ENCODE measurements around the gene EPN1. TPM values are rescaled to one million over a fixed set of nuclear protein-coding genes. Genes with fewer than 3 reads are reported as not detected.

The EPN1 gene
- polyA plus RNA-seq, 1 of the 3 experiments (the other 2 are of a cell fraction): 134 TPM

DNA sequence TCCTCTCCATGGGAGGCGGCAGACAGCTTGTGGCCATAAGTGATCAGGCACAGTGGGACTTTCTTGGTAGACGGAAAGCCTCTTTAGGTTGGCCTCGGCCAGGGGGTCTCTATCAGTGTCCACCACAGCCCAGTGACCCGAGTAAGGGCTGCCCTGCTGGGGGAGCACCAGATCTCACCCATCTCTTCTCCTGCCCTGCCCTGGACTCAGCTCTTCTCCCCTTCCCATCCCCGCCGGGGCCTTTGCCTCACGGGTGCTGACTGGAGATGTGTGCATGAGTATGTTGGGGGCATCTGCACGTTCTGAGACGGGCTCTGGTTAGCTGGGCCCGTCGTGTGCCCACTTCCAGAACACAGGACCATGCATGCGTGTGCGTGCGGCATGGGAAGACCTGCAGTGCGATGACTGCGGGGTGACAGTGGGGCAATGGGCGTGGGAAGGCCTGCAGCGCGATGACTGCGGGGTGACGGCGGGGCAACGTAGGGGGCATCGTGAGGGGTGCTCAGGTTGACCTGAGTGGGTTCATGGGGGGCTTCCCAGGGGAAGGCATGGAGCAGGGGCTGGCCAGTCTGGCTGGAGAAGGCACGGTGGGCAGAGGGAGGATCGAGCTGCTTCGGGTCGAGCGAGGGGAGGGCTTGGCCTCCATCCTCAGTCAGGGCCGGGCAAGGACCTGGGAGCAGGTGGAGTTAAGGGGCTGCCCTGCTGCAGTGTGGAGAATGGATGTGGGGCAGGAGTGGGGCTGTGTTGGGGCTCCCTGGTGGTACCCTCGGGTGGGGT, 15.9 kb downstream of the EPN1 start (continued):
- TF ChIP-seq, protein P1, sequence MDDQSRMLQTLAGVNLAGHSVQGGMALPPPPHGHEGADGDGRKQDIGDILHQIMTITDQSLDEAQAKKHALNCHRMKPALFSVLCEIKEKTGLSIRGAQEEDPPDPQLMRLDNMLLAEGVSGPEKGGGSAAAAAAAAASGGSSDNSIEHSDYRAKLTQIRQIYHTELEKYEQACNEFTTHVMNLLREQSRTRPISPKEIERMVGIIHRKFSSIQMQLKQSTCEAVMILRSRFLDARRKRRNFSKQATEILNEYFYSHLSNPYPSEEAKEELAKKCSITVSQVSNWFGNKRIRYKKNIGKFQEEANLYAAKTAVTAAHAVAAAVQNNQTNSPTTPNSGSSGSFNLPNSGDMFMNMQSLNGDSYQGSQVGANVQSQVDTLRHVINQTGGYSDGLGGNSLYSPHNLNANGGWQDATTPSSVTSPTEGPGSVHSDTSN (IDR thresholded peaks at IDR 0.05): no peak
- no peak for TF ChIP-seq CHD2 (IDR thresholded peaks at IDR 0.05; ENCODE audit: low read length, partially characterized antibody)

DNA sequence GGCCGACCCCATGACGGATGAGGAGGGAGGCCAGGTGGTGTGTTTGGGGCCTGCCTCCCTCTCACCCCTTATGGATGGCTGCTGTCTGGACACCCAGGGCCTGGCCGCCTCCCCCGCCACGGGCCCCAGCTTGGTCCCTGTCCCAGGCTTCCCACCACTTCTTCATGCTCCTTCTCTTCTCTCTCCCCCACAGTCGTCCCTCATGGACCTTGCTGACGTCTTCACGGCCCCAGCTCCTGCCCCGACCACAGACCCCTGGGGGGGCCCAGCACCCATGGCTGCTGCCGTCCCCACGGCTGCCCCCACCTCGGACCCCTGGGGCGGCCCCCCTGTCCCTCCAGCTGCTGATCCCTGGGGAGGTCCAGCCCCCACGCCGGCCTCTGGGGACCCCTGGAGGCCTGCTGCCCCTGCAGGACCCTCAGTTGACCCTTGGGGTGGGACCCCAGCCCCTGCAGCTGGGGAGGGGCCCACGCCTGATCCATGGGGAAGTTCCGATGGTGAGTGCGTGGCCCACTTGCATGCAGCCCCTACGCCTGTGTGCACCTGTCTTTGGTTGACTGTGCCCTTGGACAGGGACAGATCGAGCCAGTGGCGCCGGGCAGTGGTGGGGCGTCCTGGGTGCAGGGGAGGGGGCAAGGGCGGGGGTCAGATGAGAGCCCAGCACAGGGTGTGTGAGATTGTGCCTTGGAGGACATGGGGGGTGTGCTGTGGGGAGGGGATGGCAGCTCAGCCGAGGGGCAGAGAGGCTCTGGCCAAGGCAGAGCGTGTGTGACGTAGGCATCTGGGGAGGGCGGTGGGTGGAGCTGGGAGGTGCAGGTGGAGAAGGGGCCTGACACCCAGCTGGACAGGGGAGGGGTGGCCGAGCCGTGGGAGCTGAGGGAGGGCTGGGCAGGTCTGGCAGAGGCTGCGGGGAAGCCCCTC, 16.8 kb downstream of the EPN1 start:
- H3K36me3 ChIP-seq (replicated peaks in 1 of 2; ENCODE audit: control insufficient read depth in 1 of 2, insufficient read depth in 2 of 2, low read length in 1 of 2): peaks cover 0 to 69% of the 10 kb centered on the region in 2 experiments
- POLR2A ChIA-PET: no interaction called here
- peaks cover 5% of the 10 kb centered on the region; the same call in 1 of the 2 replicates for H3K79me2 ChIP-seq (ENCODE audit: insufficient read depth)
- H3K4me1 ChIP-seq (ENCODE audit: control insufficient read depth in 1 of 2, insufficient read depth in 2 of 2, low read depth in 1 of 2, low read length in 1 of 2): no peaks in the 10 kb centered on the region
- CTCF ChIA-PET: interaction anchor here (0.6 to 1.1 kb wide), 3 partner anchors 9 to 187 kb away, joined by 3 read pairs; no protein-coding TSS in a partner anchor
- no peaks in the 10 kb centered on the region for H3F3A ChIP-seq (replicated peaks; ENCODE audit: insufficient read depth)
- H3K9me3 ChIP-seq: no peaks in the 10 kb centered on the region
- no peak overlapping the region for H3K9ac ChIP-seq
- no peak for DNase-seq
- peaks cover 15% of the 10 kb centered on the region for H4K20me1 ChIP-seq (ENCODE audit: insufficient read depth)
- H3K27ac ChIP-seq (ENCODE audit: low read depth in 2 of 2, low read length in 1 of 2): no peak overlapping the region
- no peaks in the 10 kb centered on the region for H3K27me3 ChIP-seq (ENCODE audit: insufficient read depth)
- 96% methylated on average over 26 of the region's 31 CpGs for WGBS (ENCODE audit: low lambda C conversion rate)
- H3K4me3 ChIP-seq (ENCODE audit: low read depth in 2 of 2, low read length in 1 of 2): no peak overlapping the region
- TF ChIP-seq FOXJ3 (CRISPR knock-in tag; IDR thresholded peaks at IDR 0.05) (no peak), CHD2 (IDR thresholded peaks at IDR 0.05; ENCODE audit: low read length, partially characterized antibody) (no peak), FOXM1 (IDR thresholded peaks at IDR 0.05; ENCODE audit: low read depth) (no peak), SIN3A (IDR thresholded peaks at IDR 0.05; ENCODE audit: borderline replicate concordance, low read depth, low read length) (no peak), NFIC (IDR thresholded peaks at IDR 0.05; ENCODE audit: borderline replicate concordance) (no peak), ELF1 (IDR thresholded peaks at IDR 0.05) (no peak), MEF2A (IDR thresholded peaks at IDR 0.05; ENCODE audit: borderline replicate concordance, low read depth) (no peak), EP300 (IDR thresholded peaks at IDR 0.05; ENCODE audit: borderline replicate concordance in 1 of 2, low read depth in 1 of 2, low read length in 1 of 2) (no peak), NRF1 (IDR thresholded peaks at IDR 0.05; ENCODE audit: low read depth, low read length) (no peak), TEAD4 (IDR thresholded peaks at IDR 0.05; ENCODE audit: borderline replicate concordance, insufficient read depth) (no peak), USF1 (IDR thresholded peaks at IDR 0.05; ENCODE audit: borderline replicate concordance, low read depth) (no peak)
- TF ChIP-seq, protein P2, sequence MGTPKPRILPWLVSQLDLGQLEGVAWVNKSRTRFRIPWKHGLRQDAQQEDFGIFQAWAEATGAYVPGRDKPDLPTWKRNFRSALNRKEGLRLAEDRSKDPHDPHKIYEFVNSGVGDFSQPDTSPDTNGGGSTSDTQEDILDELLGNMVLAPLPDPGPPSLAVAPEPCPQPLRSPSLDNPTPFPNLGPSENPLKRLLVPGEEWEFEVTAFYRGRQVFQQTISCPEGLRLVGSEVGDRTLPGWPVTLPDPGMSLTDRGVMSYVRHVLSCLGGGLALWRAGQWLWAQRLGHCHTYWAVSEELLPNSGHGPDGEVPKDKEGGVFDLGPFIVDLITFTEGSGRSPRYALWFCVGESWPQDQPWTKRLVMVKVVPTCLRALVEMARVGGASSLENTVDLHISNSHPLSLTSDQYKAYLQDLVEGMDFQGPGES (IDR thresholded peaks at IDR 0.05; ENCODE audit: low read depth, low read length): no peak
- TF ChIP-seq, protein P1 (IDR thresholded peaks at IDR 0.05): no peak
- TF ChIP-seq, protein P3, sequence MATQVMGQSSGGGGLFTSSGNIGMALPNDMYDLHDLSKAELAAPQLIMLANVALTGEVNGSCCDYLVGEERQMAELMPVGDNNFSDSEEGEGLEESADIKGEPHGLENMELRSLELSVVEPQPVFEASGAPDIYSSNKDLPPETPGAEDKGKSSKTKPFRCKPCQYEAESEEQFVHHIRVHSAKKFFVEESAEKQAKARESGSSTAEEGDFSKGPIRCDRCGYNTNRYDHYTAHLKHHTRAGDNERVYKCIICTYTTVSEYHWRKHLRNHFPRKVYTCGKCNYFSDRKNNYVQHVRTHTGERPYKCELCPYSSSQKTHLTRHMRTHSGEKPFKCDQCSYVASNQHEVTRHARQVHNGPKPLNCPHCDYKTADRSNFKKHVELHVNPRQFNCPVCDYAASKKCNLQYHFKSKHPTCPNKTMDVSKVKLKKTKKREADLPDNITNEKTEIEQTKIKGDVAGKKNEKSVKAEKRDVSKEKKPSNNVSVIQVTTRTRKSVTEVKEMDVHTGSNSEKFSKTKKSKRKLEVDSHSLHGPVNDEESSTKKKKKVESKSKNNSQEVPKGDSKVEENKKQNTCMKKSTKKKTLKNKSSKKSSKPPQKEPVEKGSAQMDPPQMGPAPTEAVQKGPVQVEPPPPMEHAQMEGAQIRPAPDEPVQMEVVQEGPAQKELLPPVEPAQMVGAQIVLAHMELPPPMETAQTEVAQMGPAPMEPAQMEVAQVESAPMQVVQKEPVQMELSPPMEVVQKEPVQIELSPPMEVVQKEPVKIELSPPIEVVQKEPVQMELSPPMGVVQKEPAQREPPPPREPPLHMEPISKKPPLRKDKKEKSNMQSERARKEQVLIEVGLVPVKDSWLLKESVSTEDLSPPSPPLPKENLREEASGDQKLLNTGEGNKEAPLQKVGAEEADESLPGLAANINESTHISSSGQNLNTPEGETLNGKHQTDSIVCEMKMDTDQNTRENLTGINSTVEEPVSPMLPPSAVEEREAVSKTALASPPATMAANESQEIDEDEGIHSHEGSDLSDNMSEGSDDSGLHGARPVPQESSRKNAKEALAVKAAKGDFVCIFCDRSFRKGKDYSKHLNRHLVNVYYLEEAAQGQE (IDR thresholded peaks at IDR 0.05; ENCODE audit: low read depth, low read length): no peak
- TF ChIP-seq, protein P4, sequence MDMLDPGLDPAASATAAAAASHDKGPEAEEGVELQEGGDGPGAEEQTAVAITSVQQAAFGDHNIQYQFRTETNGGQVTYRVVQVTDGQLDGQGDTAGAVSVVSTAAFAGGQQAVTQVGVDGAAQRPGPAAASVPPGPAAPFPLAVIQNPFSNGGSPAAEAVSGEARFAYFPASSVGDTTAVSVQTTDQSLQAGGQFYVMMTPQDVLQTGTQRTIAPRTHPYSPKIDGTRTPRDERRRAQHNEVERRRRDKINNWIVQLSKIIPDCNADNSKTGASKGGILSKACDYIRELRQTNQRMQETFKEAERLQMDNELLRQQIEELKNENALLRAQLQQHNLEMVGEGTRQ (IDR thresholded peaks at IDR 0.05; ENCODE audit: borderline replicate concordance, low read depth, low read length): no peak
- no peak overlapping the region for H3K4me2 ChIP-seq
- H3K9me2 ChIP-seq: no peaks in the 10 kb centered on the region
- no peak overlapping the region for H2AFZ ChIP-seq (ENCODE audit: low read depth)

Measured in SK-N-SH (cell line).